HepG2 (cell line): Measurements from ENCODE around the gene STPG4. TPM values are rescaled to one million over a fixed set of nuclear protein-coding genes. Genes with fewer than 3 reads are reported as not detected.

Experiments
- AKNA ChIP-seq: sonication (generic); formaldehyde crosslinking; IDR thresholded peaks from 2 replicates; pipeline ENCODE4 v1.4.0; 2020; ENCODE audit warnings: missing genetic modification reagents, borderline replicate concordance
- HMGXB3 ChIP-seq: sonication (generic); formaldehyde crosslinking; IDR thresholded peaks from 2 replicates; pipeline ENCODE4 v1.4.0; 2020; ENCODE audit warnings: missing genetic modification reagents, borderline replicate concordance
- HNRNPL ChIP-seq: fragments of 200-400 bp; formaldehyde crosslinking; IDR thresholded peaks from 2 replicates; pipeline ENCODE4 v1.6.1; 2017; ENCODE audit warnings: mild to moderate bottlenecking, low read depth, low read length
- HOXD1 ChIP-seq: sonication (generic); formaldehyde crosslinking; IDR thresholded peaks from 2 replicates; pipeline ENCODE4 v1.5.0; 2020; ENCODE audit warnings: missing genetic modification reagents
- MAZ ChIP-seq, 2 experiments: sonication (generic) in 1 of 2; formaldehyde crosslinking in 1 of 2; IDR thresholded peaks; 2 replicates each; pipeline versions ENCODE4 v1.5.0 to v1.6.1; 2012 to 2020; ENCODE audit warnings: low read depth in 2 of 2, mild to moderate bottlenecking in 2 of 2, borderline replicate concordance in 1 of 2, improper control_type of control experiment in 1 of 2, low read length in 1 of 2, missing genetic modification reagents in 1 of 2, moderate library complexity in 1 of 2
- MXI1 ChIP-seq: IDR thresholded peaks from 3 replicates; pipeline ENCODE4 v1.6.1; 2012; ENCODE audit warnings: low read depth, low read length, inconsistent platforms, borderline replicate concordance
- POLR2G ChIP-seq: fragments of 200-400 bp; formaldehyde crosslinking; IDR thresholded peaks from 2 replicates; pipeline ENCODE4 v1.6.1; 2018; ENCODE audit warnings: mild to moderate bottlenecking, low read depth, low read length, moderate library complexity
- RXRA ChIP-seq: sonication (generic); formaldehyde crosslinking; IDR thresholded peaks from 2 replicates; pipeline ENCODE4 v1.5.1; 2020; ENCODE audit warnings: missing genetic modification reagents
- THYN1 ChIP-seq: sonication (generic); formaldehyde crosslinking; IDR thresholded peaks from 2 replicates; pipeline ENCODE4 v1.8.1; 2023; ENCODE audit warnings: low read depth, mild to moderate bottlenecking, moderate library complexity, missing genetic modification reagents, borderline replicate concordance
- ZIK1 ChIP-seq: sonication (generic); formaldehyde crosslinking; IDR thresholded peaks from 2 replicates; pipeline ENCODE4 v1.5.0; 2020; ENCODE audit warnings: mild to moderate bottlenecking, low read depth, missing genetic modification reagents, borderline replicate concordance
- ZNF263 ChIP-seq: sonication (generic); formaldehyde crosslinking; IDR thresholded peaks from 2 replicates; pipeline ENCODE4 v1.4.0; 2020; ENCODE audit warnings: missing genetic modification reagents
- ZNF281 ChIP-seq: sonication (generic); formaldehyde crosslinking; IDR thresholded peaks from 2 replicates; pipeline ENCODE4 v1.4.0; 2020; ENCODE audit warnings: missing genetic modification reagents, borderline replicate concordance
- ZNF382 ChIP-seq: sonication (generic); formaldehyde crosslinking; IDR thresholded peaks from 2 replicates; pipeline ENCODE4 v1.5.0; 2020; ENCODE audit warnings: missing genetic modification reagents, mild to moderate bottlenecking, borderline replicate concordance
- ZNF720 ChIP-seq: sonication (generic); formaldehyde crosslinking; IDR thresholded peaks from 2 replicates; pipeline ENCODE4 v1.4.0; 2020; ENCODE audit warnings: missing genetic modification reagents
- ZNF775 ChIP-seq: sonication (generic); formaldehyde crosslinking; IDR thresholded peaks from 2 replicates; pipeline ENCODE4 v1.4.0; 2020; ENCODE audit warnings: missing genetic modification reagents, mild to moderate bottlenecking, moderate library complexity, borderline replicate concordance
- ZNF790 ChIP-seq: sonication (generic); formaldehyde crosslinking; IDR thresholded peaks from 2 replicates; pipeline ENCODE4 v1.8.0; 2022; ENCODE audit warnings: missing genetic modification reagents, mild to moderate bottlenecking, borderline replicate concordance
- polyA plus RNA-seq, 8 experiments: library from polyadenylated mRNA; depleted of rRNA in 3 of 8; stranded (reverse) in 7 of 8; unstranded in 1 of 8; fragments of >200 nt; fragmentation: Illumina TruSeq in 4 of 8; extraction: Trizol in 4 of 8; gene quantifications; 2 replicates each; pipeline versions ENCODE4 v1.2.1 to v1.2.3, GENCODE V29; 2011 to 2016; ENCODE audit warnings: low read depth in 4 of 8, missing spikeins in 1 of 8, mixed read lengths in 1 of 8; ENCODE audit not compliant: insufficient read depth in 1 of 8
- total RNA-seq, 5 experiments: library from RNA; depleted of rRNA; stranded (reverse); fragments of >200 nt; fragmentation: Illumina TruSeq; extraction: Trizol; gene quantifications; 2 replicates each; pipeline ENCODE4 v1.2.3, GENCODE V29; 2016; ENCODE audit warnings: low read depth in 1 of 5
- TF ChIP-seq, protein P1 (sequence below): sonication (generic); formaldehyde crosslinking; IDR thresholded peaks from 2 replicates; pipeline ENCODE4 v1.4.0; 2020; ENCODE audit warnings: missing genetic modification reagents

STPG4 gene
- total and polyA plus RNA-seq, 2 of the 13 experiments (the other 11 are each of a cell fraction or from before 2014, with no cell fraction given) = 0.11 to 0.15 TPM

DNA sequence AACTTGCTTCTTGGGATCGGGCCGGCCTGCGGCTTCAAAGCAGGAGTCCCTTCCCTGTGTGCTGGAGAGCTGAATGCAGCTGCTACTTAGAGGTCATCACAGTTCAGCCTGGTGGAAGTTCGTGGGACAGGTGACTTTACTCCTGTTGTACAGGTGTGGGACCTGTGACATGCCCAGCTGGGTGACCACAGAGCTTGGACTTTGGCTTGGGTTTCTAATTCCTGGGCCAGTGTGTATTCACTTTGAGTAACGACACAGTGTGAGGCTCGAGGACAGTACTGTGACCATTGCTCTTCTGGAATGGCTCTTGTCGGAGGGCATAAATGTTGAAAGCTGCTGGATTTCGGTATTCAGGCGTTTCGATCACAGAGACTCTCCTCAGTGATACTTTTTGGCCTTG is 114.5 kb downstream of the STPG4 start (continued):
- no peak for TF ChIP-seq HMGXB3
- no peak for TF ChIP-seq MXI1
- no peak for TF ChIP-seq ZNF382
- TF ChIP-seq, protein P1, sequence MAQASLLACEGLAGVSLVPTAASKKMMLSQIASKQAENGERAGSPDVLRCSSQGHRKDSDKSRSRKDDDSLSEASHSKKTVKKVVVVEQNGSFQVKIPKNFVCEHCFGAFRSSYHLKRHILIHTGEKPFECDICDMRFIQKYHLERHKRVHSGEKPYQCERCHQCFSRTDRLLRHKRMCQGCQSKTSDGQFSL (CRISPR knock-in tag) = no peak
- no peak for TF ChIP-seq MAZ (IDR thresholded peaks at IDR 0.05; ENCODE audit: borderline replicate concordance, low read depth, low read length)
- no peak for TF ChIP-seq MAZ (CRISPR knock-in tag; IDR thresholded peaks at IDR 0.05; ENCODE audit: low read depth)
- TF ChIP-seq RXRA = peak; percentile 75; the same call in 1 of the 2 replicates
- no peak for TF ChIP-seq POLR2G
- no peak for TF ChIP-seq ZNF263 (CRISPR knock-in tag)
- no peak for TF ChIP-seq ZNF720 (CRISPR knock-in tag)
- no peak for TF ChIP-seq THYN1 (CRISPR knock-in tag)
- TF ChIP-seq HNRNPL = no peak
- TF ChIP-seq AKNA (CRISPR knock-in tag) = no peak
- TF ChIP-seq ZIK1 (CRISPR knock-in tag) = no peak
- TF ChIP-seq ZNF790 = no peak
- no peak for TF ChIP-seq ZNF775 (CRISPR knock-in tag)
- no peak for TF ChIP-seq ZNF281 (CRISPR knock-in tag)
- TF ChIP-seq HOXD1 = no peak
